Keratinocyte (primary cell): Measurements from ENCODE around the gene IFNG-AS1. TPM values are rescaled to one million over a fixed set of nuclear protein-coding genes. Genes with fewer than 3 reads are reported as not detected.

ENCODE experiments used
- DNase-seq: peaks from one replicate; pipeline ENCODE4 v3.0.0-alpha.2; 2011; ENCODE audit warnings: low read depth, missing footprints, low spot score
- FAIRE-seq: peaks from 2 replicates; lab custom pipeline; 2011; peaks lifted over from hg19 to GRCh38; lab: Jason Lieb, UNC
- H2AFZ ChIP-seq: 2 replicates; pipeline ENCODE4 v1.6.0; 2012; ENCODE audit warnings: low read length, control low read depth, inconsistent platforms; ENCODE audit not compliant: control insufficient read depth
- H3K27ac ChIP-seq: 2 replicates; pipeline ENCODE4 v1.5.1; 2011; ENCODE audit warnings: low read length; ENCODE audit not compliant: control insufficient read depth, insufficient read depth
- H3K27me3 ChIP-seq: 3 replicates; pipeline ENCODE4 v1.6.0; 2011; ENCODE audit warnings: low read length; ENCODE audit not compliant: control insufficient read depth, insufficient read depth; ENCODE audit errors: extremely low read depth
- H3K36me3 ChIP-seq, 2 experiments: 2 replicates in 1 of 2; 3 replicates in 1 of 2; pipeline ENCODE4 v1.5.1; 2011; ENCODE audit warnings: low read length in 2 of 2, mild to moderate bottlenecking in 1 of 2; ENCODE audit not compliant: control insufficient read depth in 2 of 2, insufficient read depth in 2 of 2; ENCODE audit errors: extremely low read depth in 1 of 2
- H3K4me1 ChIP-seq: 3 replicates; pipeline ENCODE4 v1.5.1; 2011; ENCODE audit warnings: low read length; ENCODE audit not compliant: control insufficient read depth, insufficient read depth; ENCODE audit errors: extremely low read depth
- H3K4me2 ChIP-seq: 3 replicates; pipeline ENCODE4 v1.6.0; 2011; ENCODE audit warnings: low read depth, low read length; ENCODE audit not compliant: control insufficient read depth, insufficient read depth; ENCODE audit errors: extremely low read depth
- H3K4me3 ChIP-seq, 3 experiments: fragments of 200-600 bp in 1 of 3; sonication (generic) in 1 of 3; 2 replicates in 2 of 3; 3 replicates in 1 of 3; pipeline ENCODE4 v1.5.1; 2011 to 2016; ENCODE audit warnings: low read length in 3 of 3, mild to moderate bottlenecking in 3 of 3, control low read depth in 2 of 3, inconsistent platforms in 1 of 3, low read depth in 1 of 3, mixed read lengths in 1 of 3, mixed run types in 1 of 3, moderate library complexity in 1 of 3; ENCODE audit not compliant: control insufficient read depth in 2 of 3, insufficient read depth in 2 of 3; ENCODE audit errors: extremely low read depth in 1 of 3
- H3K79me2 ChIP-seq: 2 replicates; pipeline ENCODE4 v1.6.0; 2012; ENCODE audit warnings: low read length; ENCODE audit not compliant: control insufficient read depth, insufficient read depth
- H3K9ac ChIP-seq: 3 replicates; pipeline ENCODE4 v1.6.0; 2011; ENCODE audit warnings: low read length; ENCODE audit not compliant: control insufficient read depth, insufficient read depth; ENCODE audit errors: extremely low read depth
- H3K9me1 ChIP-seq: 3 replicates; pipeline ENCODE4 v1.6.0; 2011; ENCODE audit warnings: low read length; ENCODE audit not compliant: control insufficient read depth, insufficient read depth; ENCODE audit errors: extremely low read depth
- H3K9me3 ChIP-seq: 2 replicates; pipeline ENCODE4 v1.5.1; 2012; ENCODE audit warnings: low read depth, low read length; ENCODE audit not compliant: control insufficient read depth
- H4K20me1 ChIP-seq: 3 replicates; pipeline ENCODE4 v1.6.0; 2011; ENCODE audit warnings: low read length; ENCODE audit not compliant: control insufficient read depth, insufficient read depth; ENCODE audit errors: extremely low read depth
- CTCF ChIP-seq, 3 experiments: IDR thresholded peaks in 1 of 3; conservative IDR thresholded peaks in 1 of 3; optimal IDR thresholded peaks in 1 of 3; 2 replicates in 2 of 3; 3 replicates in 1 of 3; pipeline versions ENCODE3 to v1.5.1; 2011; ENCODE audit warnings: low read length in 3 of 3, mild to moderate bottlenecking in 3 of 3, moderate library complexity in 2 of 3, control low read depth in 1 of 3, inconsistent platforms in 1 of 3; ENCODE audit not compliant: insufficient read depth in 2 of 3; ENCODE audit errors: extremely low read depth in 1 of 3
- EZH2 ChIP-seq: IDR thresholded peaks from one replicate; pipeline ENCODE4 v1.6.1; 2012; ENCODE audit warnings: inconsistent platforms, mild to moderate bottlenecking, low read length, moderate library complexity
- dilution Hi-C: fragments of 300-500 bp; cut with MboI; formaldehyde crosslinking; loops from one replicate; pipeline ENCODE4 v1.7.0; 2020; ENCODE audit warnings: low sequenced_read_pairs; ENCODE audit not compliant: extremely low pct_ligation_motif_present
- polyA plus RNA-seq, 5 experiments: library from polyadenylated mRNA; depleted of rRNA in 3 of 5; stranded (reverse) in 3 of 5; stranded (forward) in 1 of 5; unstranded in 1 of 5; fragments of >200 nt; gene quantifications; 1 replicate in 1 of 5; 2 replicates in 3 of 5; 3 replicates in 1 of 5; pipeline versions ENCODE4 v1.2.1 to v1.2.3, GENCODE V29; 2011 to 2012; ENCODE audit warnings: missing spikeins in 2 of 5, low read depth in 1 of 5, low replicate concordance in 1 of 5

IFNG-AS1 gene
- polyA plus RNA-seq, 1 donor (not counting 4 experiments of a cell fraction or from before 2014, with no cell fraction given), result not detected

DNA sequence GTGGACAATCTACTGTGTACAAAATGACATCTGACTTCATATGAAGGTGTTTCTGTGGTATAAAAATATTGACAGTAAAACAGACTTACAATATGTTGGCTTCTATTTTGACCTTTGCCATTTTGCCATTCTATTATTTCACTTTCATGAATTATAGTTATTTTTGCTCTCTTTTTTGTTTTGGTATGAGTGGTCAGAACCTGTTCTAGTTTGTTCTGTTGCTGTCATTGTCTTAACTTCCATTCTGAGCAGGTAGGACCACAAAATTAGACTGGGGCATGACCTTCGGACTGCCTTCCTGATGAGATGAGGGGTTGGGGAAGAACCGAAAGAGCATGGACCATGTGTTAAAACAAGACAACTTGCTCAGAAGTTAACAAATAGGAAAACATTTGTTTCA, 36.5 kb upstream of the IFNG-AS1 start:
- H3K27me3 ChIP-seq, result no peaks in the 10 kb centered on the region
- no peaks in the 10 kb centered on the region for H4K20me1 ChIP-seq
- H3K9me1 ChIP-seq, result no peaks in the 10 kb centered on the region
- H3K4me2 ChIP-seq, result no peak overlapping the region
- DNase-seq (no peak), FAIRE-seq (no peak)
- no peak overlapping the region for H3K4me3 ChIP-seq
- H3K9me3 ChIP-seq, result no peaks in the 10 kb centered on the region
- H3K4me1 ChIP-seq, result no peaks in the 10 kb centered on the region
- no peak overlapping the region for H3K9ac ChIP-seq
- no peak for TF ChIP-seq EZH2
- no peak for TF ChIP-seq CTCF (optimal IDR thresholded peaks at IDR 0.05 in 1 of 3, IDR thresholded peaks at IDR 0.05 in 1 of 3, conservative IDR thresholded peaks at IDR 0.05 in 1 of 3; ENCODE audit: extremely low read depth in 1 of 3, insufficient read depth in 2 of 3, low read length in 3 of 3)
- no peak overlapping the region for H3K27ac ChIP-seq
- H3K36me3 ChIP-seq, result no peaks in the 10 kb centered on the region
- dilution Hi-C loops, result no loop called here
- no peaks in the 10 kb centered on the region for H3K79me2 ChIP-seq
- H2AFZ ChIP-seq, result no peak overlapping the region

DNA sequence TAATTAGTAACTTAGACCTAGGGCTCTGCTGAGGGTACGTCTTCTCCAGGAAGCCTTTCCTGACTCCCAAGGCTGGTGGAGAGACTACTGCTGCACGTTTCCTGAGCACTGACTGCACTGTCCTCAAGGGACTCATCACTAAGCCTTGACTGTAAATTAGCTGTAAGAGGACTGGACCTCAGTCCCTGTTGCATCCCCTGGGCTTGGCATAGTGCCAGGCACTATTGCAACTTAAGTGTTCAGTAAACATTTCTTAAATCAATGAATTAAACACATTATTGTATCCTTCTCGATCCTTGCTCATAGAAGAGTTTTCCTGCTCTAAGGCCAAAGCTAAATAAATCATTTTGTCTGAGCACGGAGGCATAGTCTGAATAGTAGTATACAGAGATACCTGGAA, 31.9 kb upstream of the IFNG-AS1 start:
- FAIRE-seq, result no peak
- no peaks in the 10 kb centered on the region for H4K20me1 ChIP-seq
- H2AFZ ChIP-seq, result no peak overlapping the region
- no peaks in the 10 kb centered on the region for H3K9me1 ChIP-seq
- DNase-seq, result no peak
- TF ChIP-seq CTCF (optimal IDR thresholded peaks at IDR 0.05 in 1 of 3, IDR thresholded peaks at IDR 0.05 in 1 of 3, conservative IDR thresholded peaks at IDR 0.05 in 1 of 3; ENCODE audit: extremely low read depth in 1 of 3, insufficient read depth in 2 of 3, low read length in 3 of 3) (no peak), EZH2 (no peak)
- no peaks in the 10 kb centered on the region for H3K9me3 ChIP-seq
- no peaks in the 10 kb centered on the region for H3K79me2 ChIP-seq
- no peak overlapping the region for H3K4me2 ChIP-seq
- H3K9ac ChIP-seq, result no peak overlapping the region
- H3K27ac ChIP-seq, result no peak overlapping the region
- no peaks in the 10 kb centered on the region for H3K4me1 ChIP-seq
- H3K27me3 ChIP-seq, result no peaks in the 10 kb centered on the region
- no peak overlapping the region for H3K4me3 ChIP-seq
- no peaks in the 10 kb centered on the region for H3K36me3 ChIP-seq
- dilution Hi-C loops, result no loop called here
